GM12873 (cell line): ENCODE data around the gene FILIP1L.

Experiments
- TF ChIP-seq, protein P1 (sequence below): IDR thresholded peaks from 2 replicates; pipeline ENCODE4 v1.5.1; 2012; ENCODE audit warnings: low read depth, mild to moderate bottlenecking, moderate library complexity, low read length, control low read depth; ENCODE audit not compliant: insufficient read depth; ENCODE audit errors: missing control alignments

The FILIP1L gene

DNA sequence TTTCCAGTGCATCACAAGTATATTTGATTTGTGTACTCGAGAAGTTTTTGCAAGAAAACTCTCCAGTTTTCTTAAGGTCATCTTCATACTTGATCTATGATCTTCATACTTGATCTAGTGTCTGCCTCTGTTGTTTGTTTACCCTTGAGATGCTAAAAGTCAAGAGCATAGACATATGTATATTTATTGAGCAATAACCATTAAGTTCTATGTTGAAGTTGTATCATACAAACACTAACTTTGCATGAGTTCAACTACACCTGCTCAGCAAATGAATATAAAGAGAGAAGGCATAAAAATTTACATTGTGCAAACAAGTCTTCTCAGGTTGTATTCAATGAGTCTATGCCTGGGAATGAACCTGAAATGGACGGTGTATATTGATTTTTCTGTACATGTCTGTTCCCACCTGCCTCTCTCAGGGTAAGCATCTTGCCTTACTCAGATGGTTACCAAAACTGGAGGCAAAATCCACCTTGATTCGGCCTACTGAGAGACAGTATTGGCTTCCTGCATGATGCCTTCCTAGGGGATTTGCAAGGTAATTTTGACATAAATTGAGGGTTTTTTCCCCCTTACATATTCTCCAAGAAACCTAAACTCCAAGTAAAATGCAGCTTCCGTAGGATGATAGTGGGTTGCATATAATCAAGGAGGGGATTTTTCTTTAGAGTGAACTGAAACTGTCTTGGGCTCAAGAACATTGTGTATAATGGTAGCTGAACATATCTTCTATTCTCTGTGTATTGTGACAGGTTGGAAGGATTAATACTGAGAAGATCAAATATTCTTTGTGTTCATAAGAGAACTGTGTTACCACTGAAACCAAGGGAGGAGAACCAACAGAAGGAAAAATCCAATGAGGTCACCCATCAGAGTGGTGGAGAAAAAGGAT lies 110.4 kb downstream of the FILIP1L start:
- TF ChIP-seq, protein P1, sequence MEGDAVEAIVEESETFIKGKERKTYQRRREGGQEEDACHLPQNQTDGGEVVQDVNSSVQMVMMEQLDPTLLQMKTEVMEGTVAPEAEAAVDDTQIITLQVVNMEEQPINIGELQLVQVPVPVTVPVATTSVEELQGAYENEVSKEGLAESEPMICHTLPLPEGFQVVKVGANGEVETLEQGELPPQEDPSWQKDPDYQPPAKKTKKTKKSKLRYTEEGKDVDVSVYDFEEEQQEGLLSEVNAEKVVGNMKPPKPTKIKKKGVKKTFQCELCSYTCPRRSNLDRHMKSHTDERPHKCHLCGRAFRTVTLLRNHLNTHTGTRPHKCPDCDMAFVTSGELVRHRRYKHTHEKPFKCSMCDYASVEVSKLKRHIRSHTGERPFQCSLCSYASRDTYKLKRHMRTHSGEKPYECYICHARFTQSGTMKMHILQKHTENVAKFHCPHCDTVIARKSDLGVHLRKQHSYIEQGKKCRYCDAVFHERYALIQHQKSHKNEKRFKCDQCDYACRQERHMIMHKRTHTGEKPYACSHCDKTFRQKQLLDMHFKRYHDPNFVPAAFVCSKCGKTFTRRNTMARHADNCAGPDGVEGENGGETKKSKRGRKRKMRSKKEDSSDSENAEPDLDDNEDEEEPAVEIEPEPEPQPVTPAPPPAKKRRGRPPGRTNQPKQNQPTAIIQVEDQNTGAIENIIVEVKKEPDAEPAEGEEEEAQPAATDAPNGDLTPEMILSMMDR: no peak

DNA sequence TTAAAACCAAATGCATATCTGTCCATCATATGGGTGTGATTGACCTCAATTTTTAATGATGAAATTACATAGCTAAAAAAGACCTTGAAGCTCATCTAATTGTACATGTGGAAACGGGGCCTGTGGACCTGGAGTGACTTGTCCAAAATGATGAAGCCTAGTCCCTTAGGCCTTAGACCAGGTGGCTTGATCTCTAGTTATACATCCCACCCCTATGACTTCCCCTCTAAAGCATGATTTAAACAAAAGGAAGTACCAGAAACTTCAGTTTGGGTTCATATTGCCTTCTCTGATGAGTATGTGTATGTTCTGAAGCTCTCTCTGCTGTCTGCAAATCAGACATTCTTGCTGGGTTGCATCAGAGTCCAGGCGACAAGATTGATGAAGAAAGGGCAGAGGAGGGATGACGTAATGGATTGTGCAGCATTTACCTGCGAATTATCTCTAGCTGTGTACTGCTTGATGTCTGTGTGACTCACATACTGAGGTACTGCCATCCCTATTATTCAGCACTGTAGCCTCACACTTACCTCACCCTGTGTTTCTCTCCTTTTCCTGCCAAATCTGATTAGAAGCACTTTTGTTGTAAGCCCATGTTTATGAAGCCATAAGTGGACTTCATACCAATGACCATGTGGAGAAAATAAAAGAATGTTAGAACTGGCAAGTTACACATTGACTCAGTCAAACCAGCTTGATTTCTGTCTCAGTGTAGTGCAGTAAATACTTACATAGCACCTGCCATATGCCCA lies 111.5 kb downstream of the FILIP1L start:
- TF ChIP-seq, protein P1: no peak

DNA sequence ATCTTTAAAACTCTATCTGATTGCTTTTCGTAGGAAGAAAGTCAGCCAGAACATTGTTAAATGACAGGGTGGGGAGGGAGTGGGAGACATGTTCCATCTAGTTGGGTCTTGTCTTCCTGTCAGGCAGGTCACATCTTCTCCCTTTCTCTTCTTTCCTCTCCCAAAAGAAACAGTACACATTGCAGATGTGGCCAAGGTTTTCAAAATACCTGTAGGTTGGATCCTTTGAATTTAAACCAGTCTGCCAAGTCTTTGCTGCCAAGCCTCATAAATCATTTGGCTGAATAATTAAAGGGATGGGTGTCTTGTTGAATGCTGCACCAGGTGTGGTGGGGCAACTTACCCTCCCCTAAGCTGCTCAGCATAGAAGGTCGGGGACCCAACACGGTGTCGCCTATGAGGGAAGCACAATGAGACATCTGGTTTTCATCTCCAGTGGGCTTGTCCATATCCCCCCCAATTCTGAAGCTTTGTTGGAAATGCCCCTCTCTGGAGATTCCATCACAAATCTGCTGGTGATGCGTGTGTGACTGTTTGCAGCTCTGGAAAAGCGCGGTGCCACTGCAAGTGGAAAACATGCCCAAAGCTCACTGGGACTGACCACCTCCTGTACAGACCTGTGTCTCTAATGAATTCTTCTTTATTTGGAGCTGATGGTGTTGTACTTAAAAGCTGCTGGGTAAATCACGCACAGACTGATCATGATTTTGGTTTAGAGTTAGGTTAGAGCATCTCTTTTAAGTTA lies 112.6 kb downstream of the FILIP1L start:
- TF ChIP-seq, protein P1: no peak

DNA sequence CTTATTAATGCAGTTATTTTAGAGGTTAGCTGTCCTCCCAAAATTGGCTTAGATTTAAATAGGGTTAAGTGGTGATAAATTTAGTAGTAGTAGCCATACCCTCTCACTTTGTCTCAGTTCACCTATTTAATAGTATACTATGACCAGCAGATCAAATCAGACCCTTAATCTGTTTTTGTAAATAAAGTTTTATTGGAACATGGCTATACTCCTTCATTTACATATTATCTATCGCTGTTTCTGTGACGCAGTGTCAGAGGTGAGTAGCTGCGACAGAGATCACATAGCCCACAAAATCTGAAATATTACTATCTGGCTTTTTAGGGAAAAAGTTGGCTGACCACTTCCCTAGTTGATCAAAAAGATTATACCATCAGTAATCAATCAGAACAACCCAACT lies 113.2 kb downstream of the FILIP1L start:
- TF ChIP-seq, protein P1: no peak

DNA sequence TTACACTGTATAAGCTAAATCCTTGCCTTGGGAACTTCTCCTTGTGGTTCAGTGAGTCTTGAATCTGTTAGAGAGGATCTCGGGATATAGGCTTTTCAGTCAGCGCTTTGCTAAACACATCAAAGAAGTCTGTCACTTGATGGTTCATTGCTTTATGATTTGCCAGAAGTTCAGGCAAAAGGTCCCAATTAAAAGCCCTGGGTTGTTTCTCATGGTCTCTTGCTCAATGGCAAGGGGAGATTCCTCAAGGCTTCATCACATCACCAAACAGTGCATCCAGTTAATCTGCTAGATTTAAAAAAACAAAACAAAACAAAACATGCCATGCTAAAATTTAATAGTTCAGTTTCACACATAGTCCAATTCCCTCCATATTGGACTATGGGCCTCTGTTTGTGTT lies 114.8 kb downstream of the FILIP1L start:
- TF ChIP-seq, protein P1: no peak

DNA sequence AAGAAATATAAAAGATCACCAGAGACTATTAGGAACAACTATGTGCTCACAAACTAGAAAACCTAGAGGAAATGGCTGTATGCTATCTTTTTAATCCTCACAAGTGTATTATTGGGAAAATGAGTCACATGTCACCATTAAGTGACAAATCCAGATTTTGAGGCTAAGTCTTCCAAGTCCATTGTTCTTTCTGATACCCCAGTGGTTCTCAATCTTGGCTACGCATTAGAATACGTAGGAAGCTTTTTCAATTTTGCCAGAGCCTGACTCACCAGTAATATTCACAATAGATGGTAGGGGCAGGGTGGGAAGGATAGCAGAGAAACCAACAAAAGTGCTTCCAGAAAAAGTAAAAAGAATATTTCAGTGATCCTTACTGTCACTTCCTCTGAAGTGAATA lies 117.0 kb downstream of the FILIP1L start:
- TF ChIP-seq, protein P1: no peak

DNA sequence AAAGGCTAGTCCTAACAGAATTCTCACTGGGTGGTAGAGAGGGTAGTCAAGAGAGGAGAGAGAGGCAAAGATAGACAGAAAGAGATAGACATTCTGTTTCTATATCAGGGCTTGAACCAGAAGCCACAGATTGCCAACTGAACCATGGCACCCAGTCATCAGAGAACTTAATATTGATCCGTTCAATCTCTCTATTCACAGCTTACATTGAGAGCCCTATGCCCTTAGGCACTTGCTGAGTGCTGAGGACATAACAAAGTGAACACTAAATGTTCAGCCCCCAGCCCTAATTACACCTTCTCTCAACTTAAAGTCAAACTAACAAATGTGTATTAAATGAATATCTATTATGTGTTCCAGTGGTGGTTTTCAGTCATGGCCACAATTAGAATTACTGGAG lies 124.1 kb downstream of the FILIP1L start:
- TF ChIP-seq, protein P1: no peak
